SW480 (cell line): ENCODE results near the gene INO80D.
"Not testable (repeated sequence)": the region's sequence is repeated elsewhere in the genome, so short reads cannot be mapped to it uniquely, and the experiment has no call there.

Experiments
- DNase-seq: peaks from one replicate; pipeline ENCODE4 v3.0.0-alpha.2; 2016; ENCODE audit warnings: low spot score

The INO80D gene

DNA sequence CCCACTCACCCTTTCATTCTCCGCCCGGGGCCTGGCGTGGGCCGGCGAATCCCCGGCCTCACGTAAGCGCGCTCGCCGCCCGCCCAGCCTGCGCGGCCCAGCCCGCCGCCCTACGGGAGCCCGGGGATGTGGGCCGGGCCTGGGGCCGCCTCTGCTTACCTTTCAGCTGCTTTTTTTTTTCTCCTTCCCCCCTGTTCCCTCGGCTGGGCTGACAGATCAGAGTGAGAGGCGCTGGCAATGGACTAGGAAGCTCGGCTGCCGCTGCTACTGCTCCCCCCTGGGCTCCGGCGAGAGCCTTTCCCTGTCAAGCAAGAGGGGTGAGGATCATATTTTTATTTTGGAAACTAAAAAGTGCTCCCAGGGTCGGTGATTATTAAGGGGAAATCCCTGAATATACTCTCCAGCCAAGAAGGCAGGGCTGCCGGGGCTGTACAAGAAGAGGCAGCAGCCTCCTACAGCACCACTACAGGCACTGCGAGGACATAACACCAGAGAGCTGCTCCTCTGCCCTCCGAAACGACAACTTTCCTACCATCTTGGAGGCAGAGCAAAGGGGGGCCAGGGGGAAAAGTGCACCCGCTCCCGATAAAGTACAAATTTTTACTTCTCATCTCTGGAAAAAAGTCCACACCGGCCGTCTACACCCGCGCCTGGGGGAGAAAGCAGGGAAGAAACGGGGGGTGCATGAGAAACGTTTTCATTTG lies at the start of gene INO80D:
TSS of gene INO80D (minus strand) at position 433 of the 704 bp plus-strand sequence. CDS start 23,158 bp downstream, outside the sequence.
- DNase-seq: peak; percentile 91

DNA sequence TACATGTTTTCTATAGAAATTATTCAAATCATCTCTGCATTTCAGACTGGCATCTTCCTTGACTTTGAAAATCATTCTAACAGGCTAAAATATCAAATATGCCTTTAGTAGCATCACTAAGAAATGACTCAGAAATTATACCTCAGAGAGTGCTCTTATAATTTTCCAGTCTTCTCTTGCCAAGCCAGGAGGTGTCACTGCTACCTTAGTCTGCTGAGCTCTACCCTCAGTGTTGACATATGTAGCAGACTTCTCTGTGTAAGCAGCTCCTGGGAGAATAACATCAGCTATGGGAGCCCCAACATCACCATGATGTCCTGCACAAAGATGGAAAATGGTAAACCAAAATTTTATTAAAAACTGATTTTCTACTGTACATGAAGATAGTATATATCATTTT lies 41.7 kb upstream of the INO80D start:
- peak; percentile 24 for DNase-seq

DNA sequence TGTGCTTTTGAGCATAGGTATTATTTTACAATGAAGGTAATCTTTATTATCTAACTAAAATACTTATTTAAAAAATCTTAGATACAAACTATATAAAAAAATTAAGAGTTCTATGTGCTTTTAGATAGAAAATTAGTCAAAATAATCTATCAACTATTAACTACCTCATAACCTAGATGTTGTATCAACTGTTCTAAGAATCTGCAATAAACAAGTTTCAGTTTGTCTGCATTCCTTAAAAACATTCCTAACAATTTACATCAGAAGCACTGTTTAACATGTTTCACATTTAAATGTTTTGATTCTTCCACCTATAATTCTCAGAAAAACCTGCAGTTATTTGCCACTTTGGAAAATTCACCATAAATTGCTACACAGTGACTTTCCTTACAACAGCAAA lies 39.9 kb upstream of the INO80D start:
- DNase-seq: no peak

DNA sequence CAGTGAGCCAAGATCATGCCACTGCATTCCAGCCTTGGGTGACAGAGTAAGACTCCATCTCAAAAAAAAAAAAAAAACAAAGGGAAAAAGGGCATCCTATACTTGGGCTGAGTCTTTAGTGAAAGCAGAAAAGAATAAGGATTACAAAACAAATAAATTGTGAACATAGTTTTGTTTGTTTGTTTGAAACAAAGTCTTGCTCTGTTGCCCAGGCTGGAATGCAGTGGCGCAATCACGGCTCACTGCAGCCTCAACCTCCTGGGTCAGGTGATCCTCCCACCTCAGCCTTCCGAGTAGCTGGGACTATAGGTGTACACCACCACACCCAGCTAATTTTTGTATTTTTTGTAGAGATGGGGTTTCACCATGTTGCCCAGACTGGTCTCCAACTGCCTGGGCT lies 36.6 kb upstream of the INO80D start:
- not testable (repeated sequence) for DNase-seq

DNA sequence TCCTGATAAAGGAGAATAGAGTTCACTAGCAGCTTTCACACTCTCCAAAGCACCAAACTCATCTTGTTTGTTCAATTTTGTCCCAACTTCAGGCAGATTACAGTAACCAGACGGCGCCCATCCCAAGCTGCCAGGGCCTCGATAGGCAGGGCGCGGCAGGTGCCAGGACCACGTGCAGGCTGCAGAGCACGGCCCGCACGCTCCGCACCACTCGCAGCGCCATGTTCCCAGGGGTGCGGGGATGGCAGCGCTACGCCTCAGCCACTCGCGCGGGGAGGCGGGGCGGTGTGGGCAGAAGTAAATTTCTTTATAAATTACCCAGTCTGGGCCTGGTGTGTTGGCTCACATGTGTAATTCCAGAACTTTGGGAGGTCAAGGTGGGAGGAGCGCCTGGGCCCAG lies 30.3 kb upstream of the INO80D start:
- DNase-seq: no peak

DNA sequence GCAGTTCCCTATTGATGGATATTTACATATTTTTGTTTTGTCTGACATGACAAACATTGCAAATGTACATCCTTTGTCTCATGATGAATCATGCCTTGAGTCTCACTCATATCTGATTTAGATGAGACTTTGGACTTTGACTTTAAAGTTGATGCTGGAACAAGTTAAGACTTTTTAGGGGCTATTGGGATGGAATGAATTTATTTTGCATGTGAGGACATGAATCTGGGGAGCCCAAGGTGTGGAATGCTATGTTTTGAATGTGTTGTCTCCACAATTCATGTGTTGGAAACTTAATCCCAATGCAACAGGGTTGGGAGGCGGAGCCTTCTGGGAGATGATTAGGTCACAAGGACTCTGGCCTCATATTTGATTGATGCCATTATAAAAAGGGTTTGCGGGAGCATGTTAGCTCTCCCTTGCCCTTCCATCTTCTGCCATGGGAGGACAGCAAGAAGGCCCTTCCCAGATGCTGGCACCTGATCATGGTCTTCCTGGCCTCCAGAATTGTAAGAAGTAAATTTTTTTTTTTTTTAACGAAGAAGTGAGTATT lies 29.1 kb upstream of the INO80D start:
- DNase-seq: no peak

- DNase-seq: no peak
These were observed 27.0 kb upstream of the INO80D start for GRCh38 chr2:206112846-206113547.

DNA sequence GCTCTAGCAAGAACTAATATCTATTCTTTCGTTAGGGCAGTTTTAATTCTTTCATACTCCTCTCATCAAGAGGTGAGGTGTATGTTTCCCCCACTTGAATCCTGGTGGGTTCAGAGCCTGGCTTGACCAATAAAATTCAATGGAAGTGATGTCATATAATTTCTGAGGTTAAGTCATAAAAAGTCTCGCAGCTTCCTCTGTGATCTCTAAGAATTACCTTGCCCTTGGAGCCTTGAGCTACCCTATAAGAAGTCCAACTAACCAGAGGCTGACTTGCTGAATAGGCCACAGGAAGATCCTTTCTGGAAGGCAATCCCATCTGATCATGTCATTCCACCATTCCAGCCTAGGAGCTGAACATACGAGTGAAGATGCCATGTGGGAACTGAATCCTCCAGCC lies 26.1 kb upstream of the INO80D start:
- no peak for DNase-seq

DNA sequence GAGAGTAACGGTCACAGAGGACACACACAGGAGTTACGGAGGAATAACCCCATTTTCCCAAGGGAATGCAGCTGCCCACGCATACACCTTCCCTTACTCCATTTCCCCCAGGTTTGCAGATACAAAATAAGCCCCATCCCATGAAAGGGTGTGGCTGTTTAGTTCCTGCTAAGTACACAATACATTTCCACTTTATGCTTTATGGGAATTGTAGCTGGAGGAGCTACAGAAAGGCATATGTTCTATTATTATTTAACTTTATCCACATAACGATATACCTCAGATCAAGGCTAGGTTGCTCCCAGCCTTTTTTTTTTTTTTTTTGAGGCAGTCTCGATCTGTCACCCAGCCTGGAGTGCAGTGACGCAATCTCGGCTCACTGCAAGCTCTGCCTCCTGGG lies 22.7 kb upstream of the INO80D start:
- no peak for DNase-seq

- no peak for DNase-seq
These were observed 19.6 kb upstream of the INO80D start for GRCh38 chr2:206105541-206105940.

DNA sequence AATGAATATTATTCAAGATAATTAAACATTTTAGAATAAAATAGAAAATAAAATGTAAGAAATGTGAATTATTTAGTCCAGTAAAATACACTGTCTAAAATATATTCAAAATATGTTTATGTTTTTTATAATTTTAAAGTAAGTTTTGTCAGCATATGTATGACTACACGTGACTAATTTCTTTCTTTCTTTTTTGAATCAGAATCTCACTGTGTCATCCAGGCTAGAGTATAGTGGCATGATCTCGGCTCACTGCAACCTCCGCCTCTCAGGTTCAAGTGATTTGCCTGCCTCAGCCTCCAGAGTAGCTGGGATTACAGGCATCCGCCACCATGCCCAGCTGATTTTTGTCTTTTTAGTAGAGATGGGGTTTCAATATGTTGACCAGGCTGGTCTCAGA lies 19.1 kb upstream of the INO80D start:
- DNase-seq: no peak

DNA sequence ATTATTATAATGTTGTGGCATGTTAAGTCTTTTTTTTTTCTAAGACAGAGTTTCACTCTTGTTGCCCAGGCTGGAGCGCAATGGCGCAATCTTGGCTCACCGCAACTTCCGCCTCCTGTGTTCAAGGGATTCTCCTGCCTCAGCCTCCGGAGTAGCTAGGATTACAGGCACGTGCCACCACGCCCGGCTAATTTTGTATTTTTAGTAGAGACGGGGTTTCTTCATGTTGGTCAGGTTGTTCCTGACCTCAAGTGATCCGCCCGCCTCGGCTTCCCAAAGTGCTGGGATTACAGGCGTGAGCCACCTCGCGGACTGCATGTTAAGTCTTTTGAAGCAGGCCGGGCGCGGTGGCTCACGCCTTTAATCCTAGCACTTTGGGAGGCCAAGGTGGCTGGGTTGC lies 12.9 kb upstream of the INO80D start:
- DNase-seq: not testable (repeated sequence)

- DNase-seq: no peak
These were observed 12.5 kb upstream of the INO80D start for GRCh38 chr2:206098471-206098870.

GRCh38 chr2:206096876-206097275 lies 10.9 kb upstream of the INO80D start:
- no peak for DNase-seq

GRCh38 chr2:206095536-206096332 lies 9.8 kb upstream of the INO80D start:
- DNase-seq: no peak

GRCh38 chr2:206092297-206092696 lies 6.3 kb upstream of the INO80D start:
- no peak for DNase-seq

DNA sequence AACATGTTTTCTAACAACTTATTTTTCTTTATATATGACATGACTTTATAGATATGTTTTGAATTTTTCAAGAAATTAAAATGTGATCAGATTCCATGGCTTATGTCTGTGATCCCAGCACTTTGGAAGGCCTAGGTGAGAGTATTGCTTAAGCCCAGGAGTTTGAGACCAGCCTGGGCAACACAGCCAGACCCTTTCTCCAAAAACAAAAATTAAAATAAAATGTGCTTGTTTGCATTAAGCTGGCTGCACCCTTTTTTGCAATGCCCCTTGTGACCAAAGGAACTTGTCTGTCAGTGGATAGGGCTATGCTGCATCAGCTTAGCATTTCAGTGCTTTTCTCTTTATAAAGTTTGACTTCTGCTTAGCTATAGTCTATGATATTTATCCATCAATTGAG lies 2.3 kb upstream of the INO80D start:
- DNase-seq: no peak

DNA sequence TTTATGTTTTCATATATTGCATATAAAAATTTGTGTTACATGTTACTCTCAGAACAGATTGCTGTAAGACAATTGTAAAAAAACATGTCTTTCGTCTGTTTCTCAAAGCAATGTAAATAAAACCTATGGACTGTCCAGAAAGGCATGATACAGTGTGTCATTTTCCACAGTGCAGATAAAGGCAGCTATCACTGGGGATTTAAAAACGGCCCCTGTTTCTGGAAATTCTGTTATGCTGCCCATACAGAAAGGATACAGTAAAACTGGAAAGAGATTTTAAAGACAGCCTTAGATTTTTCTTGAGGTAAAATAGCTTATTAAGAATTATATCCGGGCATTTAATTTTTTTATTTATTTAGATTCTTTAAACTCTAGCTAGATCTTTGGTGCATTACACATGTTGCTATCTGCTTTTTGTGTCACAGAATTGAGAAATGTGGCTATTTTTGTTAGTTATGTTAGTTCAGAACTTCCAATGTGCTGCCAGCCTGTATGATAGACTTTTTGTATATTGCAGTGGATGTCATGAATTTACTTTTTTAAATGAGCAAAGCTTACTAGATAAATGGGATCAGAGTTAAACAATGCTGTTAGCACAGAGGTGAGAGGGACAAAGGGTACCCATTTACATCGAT lies 859 bp upstream of the INO80D start:
- peak; percentile 28 for DNase-seq

DNA sequence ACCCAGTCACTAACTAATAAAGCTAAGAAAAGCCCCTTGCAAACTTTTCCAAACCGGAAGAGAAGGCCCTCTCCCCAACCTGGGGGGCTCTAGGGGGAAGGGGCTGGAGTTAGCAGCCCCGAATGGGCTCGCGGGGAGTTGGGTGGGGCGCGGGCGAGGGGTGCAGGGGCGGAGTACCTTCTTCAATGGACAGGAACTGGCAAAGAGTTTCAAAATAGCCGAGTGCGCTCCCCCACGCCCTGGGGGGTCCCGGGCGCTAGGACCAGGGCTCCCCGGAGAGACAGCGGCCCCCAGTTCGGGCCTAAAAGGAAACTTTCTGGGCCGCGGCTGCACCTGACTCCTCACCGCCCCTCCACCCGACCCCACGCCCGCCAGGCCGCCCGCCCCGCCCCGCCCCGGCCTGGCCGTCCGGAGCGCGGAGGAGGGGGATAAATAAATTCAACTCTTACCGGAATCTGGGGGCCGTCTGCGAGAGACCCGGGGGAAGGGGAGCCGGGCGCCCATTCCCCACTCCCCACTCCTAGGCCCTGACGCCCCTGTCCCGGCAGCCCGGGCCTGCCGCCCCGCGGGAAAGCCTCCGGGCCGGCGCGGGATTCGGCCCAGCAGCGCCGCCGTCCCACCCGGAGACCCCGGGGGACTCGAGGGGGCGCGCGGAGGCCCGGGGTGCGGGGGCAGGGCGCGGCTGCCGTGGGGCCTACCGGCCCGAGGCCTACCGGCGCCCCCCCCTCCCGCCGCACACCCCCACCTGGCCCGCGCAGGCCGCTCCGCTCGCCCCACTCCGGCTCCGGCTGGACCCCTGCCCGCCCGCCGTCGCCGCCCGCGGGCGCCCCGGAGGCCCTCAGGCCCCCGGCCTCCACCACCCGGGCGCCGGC lies 868 bp downstream of the INO80D start:
- peak; percentile 41 for DNase-seq

GRCh38 chr2:206084439-206084869 lies 1.5 kb downstream of the INO80D start:
- peak; percentile 86 for DNase-seq
